Breast epithelium (tissue), 3 donors: ENCODE measurements around the gene CMA1.

ENCODE experiments used
- POLR2A ChIP-seq: fragments of 450-650 bp; IDR thresholded peaks from one replicate; pipeline ENCODE4 v1.6.1; 2016; ENCODE audit warnings: antibody characterized with exemption, mild to moderate bottlenecking, moderate library complexity
- POLR2AphosphoS5 ChIP-seq, 3 donors: sonication (generic); formaldehyde crosslinking; IDR thresholded peaks; one replicate each; pipeline ENCODE4 v1.6.1; 2017; ENCODE audit warnings: antibody characterized with exemption in 3 of 3
- TF ChIP-seq, protein P1 (sequence below), 3 donors: fragments of 450-650 bp; IDR thresholded peaks; one replicate each; pipeline ENCODE4 v1.5.1; 2016 to 2017; ENCODE audit warnings: antibody characterized with exemption in 3 of 3, mild to moderate bottlenecking in 3 of 3, moderate library complexity in 3 of 3

DNA sequence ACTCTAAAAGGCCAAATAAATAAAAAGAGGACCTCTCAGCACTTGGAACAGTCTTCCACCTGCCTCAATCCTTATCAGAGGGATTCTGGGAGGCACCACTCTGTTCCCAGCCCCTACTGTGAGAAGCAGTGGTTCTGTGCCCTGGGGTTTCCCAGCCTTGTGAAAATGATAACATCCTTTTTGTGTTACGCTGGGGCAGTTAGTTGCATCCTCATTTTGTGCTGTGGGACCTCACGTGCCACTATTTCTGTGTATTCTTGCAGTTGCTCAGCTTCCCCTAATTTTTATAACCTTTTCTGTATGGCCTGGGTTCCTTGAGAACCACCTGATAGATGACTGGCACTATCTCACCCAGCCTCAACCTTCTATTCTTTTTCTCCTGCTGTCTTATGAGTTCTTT, 10.8 kb upstream of the CMA1 start:
- TF ChIP-seq POLR2AphosphoS5 (IDR thresholded peaks at IDR 0.05) (no peak), POLR2A (no peak)
- TF ChIP-seq, protein P1, sequence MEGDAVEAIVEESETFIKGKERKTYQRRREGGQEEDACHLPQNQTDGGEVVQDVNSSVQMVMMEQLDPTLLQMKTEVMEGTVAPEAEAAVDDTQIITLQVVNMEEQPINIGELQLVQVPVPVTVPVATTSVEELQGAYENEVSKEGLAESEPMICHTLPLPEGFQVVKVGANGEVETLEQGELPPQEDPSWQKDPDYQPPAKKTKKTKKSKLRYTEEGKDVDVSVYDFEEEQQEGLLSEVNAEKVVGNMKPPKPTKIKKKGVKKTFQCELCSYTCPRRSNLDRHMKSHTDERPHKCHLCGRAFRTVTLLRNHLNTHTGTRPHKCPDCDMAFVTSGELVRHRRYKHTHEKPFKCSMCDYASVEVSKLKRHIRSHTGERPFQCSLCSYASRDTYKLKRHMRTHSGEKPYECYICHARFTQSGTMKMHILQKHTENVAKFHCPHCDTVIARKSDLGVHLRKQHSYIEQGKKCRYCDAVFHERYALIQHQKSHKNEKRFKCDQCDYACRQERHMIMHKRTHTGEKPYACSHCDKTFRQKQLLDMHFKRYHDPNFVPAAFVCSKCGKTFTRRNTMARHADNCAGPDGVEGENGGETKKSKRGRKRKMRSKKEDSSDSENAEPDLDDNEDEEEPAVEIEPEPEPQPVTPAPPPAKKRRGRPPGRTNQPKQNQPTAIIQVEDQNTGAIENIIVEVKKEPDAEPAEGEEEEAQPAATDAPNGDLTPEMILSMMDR (IDR thresholded peaks at IDR 0.05): no peak
